Measurements from ENCODE around the gene TAF10.

GRCh38 chr11:6653656-6654055 is 41.6 kb upstream of the TAF10 start:
- TF ChIP-seq POLR2AphosphoS5 (IDR thresholded peaks at IDR 0.05; ENCODE audit: borderline replicate concordance, low read depth, low read length) (no peak), EZH2 (IDR thresholded peaks at IDR 0.05) (no peak), FOXP2 (optimal IDR thresholded peaks at IDR 0.05; ENCODE audit: control extremely low read depth, extremely low read length, insufficient read depth) (no peak)
